Astrocyte of the hippocampus (primary cell): Measurements from ENCODE around the gene SEMA3C.
"Not testable (repeated sequence)": the region's sequence is repeated elsewhere in the genome, so short reads cannot be mapped to it uniquely, and the experiment has no call there.

Source experiments
- DNase-seq: peaks from one replicate; pipeline ENCODE4 v3.0.0; 2011; ENCODE audit warnings: low read depth, low spot score

The SEMA3C gene

DNA sequence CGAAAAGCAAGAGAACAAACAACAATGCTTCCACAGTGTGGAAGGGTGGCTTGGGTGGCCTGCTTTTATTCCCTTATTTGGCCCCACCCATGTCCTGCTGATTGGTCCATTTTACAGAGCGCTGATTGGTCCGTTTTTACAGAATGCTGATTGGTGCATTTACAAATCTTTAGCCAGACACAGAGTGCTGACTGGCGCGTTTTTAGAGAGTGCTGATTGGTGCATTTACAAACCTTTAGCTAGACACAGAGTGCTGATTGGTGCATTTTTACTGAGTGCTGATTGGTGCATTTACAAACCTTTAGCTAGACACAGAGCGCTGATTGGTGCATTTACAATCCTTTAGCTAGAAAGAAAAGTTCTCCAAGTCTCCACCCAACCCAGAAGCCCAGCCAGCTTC lies 8.1 kb upstream of the SEMA3C start:
- not testable (repeated sequence) for DNase-seq

DNA sequence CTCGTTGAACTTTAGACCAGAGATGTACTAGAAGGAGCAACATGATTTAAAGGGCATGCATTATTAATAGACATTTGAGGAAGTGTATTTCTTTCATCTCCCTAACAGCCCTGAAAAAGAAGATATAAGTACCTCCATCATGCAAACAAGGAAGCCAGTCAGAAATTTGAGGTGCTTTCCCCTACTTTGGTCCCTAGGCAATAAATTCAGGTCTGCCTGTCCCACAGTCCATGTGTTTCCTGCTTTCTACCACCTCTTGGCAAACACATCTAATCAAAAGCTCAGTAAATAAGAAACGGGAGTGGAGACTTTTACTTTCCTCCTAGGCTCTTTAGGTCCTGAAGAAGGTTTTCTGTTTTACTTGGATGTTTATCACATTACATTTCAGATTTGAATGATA lies 5.2 kb upstream of the SEMA3C start:
- DNase-seq, result no peak

DNA sequence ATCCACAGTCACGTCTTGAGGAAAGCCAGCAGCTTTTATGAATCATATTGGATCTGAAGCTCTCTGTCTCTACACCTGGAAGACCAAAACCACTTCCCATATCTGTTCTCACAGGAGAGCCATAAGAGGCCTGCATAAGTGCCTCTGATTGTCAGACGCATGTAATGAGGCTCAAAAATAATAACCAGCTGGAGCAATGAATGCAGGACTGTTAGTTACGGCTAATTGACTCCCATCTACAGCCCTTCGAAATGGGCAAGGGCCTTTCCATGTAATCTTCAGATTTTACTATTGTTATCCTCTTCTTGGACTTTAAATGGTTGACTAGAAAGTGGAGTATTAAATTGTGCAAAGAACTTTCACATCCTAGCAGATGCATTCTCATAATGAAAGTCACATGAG lies 4.4 kb upstream of the SEMA3C start:
- no peak for DNase-seq

DNA sequence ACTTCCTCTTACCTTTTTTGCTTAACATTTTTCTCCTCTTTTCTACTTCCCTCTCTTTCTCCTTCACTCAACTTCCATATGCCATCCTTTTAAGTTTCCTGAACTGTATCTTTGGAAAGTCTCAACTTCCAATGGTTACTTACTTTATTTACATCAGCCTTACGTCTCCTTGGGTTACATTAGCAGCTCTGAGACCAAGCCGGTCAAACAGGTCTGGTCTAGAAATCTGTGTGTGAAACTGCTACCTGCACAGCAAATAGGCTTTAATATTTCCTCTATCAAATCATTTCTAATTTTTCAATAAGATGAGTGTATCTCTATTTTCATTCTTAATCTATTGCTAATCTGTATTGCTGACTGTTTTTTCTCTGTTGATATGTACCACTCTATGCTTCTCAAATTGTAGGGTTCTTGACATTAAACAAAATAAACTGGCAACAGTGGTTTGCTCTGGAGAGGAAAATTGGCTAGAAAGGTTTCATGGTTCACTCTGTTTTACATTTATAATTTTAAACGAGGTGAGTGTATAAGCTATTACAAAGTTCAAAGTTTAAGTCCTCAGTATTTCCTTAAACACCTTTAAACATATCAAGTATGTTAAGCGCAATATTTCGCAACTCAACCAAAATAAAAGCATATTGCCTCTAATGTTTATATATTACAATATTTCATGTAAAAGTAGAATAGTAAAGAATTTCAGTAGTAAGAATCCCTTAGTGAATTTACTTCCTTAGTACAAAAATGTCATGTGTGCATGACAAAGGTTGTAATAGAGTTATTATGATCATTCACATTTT lies 3.6 kb upstream of the SEMA3C start:
- no peak for DNase-seq

- DNase-seq, result no peak
These were observed 2.3 kb upstream of the SEMA3C start for GRCh38 chr7:80921130-80921529.

GRCh38 chr7:80918399-80918798 lies 452 bp downstream of the SEMA3C start:
- DNase-seq, result peak; percentile 55

DNA sequence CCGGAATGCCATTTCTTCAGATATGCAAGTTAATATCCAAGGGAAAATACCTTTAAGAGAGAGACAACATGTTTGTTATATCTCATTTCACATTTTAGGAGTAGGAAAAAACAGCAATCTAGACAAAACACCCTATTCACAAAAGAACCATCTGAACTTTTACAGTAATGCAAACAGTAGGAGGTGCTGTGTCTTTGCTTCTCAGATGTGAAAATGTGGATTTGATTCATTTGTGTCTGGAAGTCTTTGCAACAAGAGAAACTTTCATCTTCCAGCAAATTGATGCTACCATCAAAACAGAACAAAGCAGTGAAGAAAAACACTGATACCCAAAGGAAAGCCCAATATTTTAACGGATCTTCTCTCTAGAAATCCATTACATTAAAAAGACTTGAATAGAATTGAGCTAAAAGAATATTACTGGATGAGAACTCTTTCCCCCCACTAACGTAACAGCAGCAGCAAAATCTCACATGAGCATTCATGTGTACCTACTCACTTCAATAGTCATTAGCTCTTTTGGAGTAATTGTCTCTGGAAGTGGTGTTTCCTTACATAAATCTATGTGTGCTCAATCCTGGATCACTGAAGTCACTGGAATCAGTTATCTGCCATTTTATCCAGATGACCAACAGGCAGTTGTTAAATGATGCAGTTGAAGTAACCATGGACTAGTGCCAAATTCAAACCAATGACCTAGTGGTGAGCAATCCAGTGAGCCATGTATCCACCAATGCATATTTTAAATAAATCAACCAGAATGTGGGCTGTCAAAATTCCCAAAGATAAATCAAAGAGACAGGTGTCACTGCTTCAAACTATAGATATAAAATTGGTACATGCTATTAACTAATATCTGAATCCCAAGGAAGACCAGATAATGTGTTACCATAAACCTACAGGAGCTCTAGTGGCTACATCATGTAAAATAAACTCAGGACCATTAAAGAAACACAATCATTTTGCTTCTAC lies 1.8 kb downstream of the SEMA3C start:
- peak; percentile 73 for DNase-seq

DNA sequence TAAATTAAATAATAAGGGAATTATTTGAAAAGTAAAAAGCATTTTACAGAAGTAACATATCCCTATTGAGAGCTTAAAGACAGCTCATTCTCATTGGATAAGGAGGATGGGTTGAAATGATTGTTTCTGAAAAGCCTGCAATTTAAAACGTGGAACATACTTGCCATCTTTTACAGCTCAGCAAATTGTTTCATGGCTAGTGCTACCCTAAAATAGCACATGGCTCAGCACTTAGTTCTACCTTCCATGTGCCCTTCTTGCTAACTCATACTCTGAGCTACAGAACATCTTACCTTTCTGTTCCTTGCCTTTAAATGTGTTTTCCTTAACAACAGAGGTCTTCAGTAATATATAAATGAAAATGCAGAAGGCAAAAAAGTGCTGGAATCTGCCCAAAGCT lies 8.6 kb downstream of the SEMA3C start:
- DNase-seq, result no peak

GRCh38 chr7:80908360-80908797 lies 10.5 kb downstream of the SEMA3C start:
- DNase-seq, result no peak

- DNase-seq, result no peak
These were observed 11.2 kb downstream of the SEMA3C start for GRCh38 chr7:80907612-80908011.

DNA sequence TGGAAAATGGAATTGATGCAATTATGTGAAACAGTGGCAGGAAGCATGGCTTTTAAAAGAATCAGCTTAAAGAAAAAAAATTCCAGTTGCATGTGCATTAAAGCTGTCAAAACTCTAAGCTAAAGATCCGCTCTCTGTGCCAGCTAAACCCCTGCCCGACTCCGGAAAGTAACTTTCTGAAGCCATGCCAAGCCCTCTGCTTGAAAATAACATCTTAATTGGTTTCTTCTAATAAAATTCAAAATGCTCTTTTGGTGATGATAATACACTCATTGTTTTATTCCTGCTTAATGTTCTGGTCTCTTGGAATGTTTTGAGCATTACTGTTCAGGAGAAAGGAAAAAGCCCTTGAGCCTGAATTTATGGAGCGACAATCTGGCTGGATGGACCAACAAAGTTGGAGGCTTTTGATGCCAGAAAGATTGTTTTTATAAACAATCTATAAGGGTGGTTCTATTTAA lies 11.7 kb downstream of the SEMA3C start:
- DNase-seq, result no peak

- no peak for DNase-seq
These were observed 13.5 kb downstream of the SEMA3C start for GRCh38 chr7:80905334-80905733.

DNA sequence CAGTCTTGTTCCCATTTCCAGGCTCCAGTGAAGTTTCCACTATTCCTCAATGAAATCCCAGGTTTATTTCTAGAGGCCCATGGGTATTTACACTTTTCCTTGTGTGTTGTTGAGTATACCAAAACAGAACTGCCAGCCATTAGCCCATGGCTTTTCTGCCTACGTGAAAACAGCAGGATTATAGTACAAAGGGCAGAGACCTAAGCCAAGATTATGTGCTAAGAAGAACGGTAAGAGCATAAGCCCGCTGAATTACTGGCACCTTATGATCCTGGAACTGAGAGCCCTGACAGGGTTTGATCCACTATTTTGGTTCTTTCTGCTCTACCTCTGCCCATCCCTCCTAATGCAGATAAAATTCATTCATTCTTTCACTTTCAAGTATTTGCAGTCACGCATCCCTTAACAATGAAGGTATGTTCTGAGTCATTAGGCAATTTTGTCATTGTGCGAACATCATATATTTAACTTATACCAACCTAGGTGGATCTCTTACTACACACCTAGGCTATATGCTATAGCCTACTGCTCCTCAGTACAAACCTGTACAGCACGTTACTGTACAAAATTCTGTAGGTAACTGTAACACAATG lies 16.0 kb downstream of the SEMA3C start:
- DNase-seq, result no peak

DNA sequence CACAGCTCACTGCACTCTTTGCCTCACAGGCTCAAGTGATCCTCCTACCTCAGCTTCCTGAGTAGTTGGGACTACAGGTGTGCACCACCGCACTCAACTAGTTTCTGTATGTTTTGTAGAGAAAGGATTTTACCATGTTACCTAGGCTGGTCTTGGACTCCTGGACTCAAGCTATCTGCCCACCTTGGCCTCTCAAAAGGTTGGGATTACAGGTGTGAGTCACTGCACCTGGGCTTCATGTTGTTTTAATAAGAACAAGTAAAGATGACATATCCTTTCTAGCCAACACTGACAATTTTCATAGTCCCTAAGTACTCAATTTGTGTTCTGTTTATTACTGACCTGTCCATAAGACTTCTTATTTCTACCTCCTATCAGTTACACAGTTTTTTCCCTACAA lies 16.8 kb downstream of the SEMA3C start:
- no peak for DNase-seq

DNA sequence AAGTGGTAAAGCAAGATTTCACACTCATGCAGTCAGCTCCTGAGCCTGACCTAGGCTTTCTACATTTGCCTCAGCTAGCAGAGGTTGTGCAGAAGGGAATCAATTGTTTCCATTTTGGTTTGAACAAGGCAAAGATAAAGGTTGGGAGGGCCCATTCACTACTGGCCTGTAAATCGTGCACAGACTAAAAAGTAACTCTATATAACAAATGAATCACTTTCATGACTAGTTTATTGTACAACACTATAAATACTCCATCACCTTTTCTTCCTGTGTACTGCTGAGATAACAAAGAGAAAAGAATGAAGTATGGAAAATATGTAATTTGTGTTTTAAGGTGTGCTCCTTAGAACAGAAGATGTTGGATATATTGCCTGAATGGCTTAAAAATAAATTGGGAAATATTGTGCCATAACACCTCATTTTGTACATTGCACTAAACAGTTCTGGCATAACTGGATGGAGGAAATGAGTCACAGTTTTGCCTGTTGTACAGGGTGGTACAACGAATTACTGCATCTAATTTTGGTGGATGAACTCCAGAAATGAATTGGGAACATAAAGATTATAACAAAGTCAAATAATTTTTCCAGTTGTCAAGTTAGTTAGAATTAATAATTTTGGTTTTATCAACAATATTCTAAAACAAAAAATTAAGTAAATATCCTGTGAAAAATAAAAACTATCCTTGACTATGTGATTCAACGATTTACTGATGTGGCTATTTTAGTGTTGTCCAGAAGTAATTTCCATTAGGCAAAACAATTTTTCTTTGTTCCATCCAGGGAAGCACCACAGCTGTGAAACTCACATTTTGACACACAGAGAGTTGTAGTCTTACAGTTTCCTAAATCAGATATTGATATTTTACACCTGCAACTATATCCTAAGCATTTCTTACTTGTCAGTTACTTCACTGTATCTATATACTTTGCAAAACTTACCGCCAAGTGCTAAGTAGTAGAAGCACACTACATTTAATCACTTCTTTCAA lies 18.0 kb downstream of the SEMA3C start:
- peak; percentile 82 for DNase-seq

DNA sequence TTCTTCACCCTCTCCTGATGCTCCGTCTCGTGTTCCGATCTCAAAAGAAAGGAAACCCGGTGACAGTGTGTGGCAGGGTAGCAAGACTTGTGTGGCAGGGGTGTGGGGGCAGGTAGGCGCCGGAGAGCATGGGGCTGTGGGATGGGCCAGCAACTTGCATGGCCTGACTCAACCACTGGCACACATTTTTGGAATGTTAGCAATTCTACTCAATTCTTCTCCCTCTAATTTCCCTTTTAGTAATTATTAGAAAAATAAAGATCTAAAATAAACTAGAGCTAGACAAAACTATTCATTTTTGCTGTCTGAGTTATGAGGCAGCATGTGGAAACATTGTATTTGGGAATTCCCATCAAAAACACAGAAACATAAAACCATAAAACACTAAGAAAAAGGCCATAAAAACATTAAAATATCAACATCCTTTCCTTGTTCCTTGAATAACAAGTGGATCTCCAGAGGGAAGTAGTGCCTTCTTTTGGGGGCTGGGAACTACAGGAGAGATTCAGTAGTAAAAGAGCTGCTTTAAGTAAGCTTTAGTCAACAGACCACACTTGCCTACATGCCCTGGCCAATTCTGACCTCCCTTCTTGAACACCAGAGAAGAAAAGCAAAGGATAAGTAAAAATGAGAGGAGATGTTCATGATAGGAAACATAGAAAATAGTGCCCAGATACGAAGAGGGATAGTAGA lies 21.8 kb downstream of the SEMA3C start:
- peak; percentile 29 for DNase-seq

DNA sequence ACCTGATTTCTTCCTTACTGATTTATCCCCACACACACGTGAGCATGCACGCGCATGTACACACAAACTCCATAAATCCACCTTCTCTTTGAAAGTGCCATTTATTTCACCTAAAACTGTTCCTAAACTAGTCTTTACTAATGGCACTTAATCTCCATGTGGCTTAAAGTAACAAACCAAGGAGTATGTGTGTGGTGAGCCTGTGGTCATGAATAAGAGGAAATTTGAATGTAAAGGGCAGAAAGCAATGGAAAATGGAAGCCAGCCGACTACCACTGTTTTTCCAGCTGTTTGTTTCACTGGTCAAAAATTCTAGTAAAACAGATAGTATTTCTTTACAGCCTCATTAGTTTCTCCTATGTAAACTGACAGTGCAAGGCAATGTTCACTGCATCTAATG lies 23.8 kb downstream of the SEMA3C start:
- DNase-seq, result peak; percentile 71

GRCh38 chr7:80891259-80891544 lies 27.6 kb downstream of the SEMA3C start:
- no peak for DNase-seq

GRCh38 chr7:80890426-80891258 lies 28.2 kb downstream of the SEMA3C start:
- DNase-seq, result no peak

DNA sequence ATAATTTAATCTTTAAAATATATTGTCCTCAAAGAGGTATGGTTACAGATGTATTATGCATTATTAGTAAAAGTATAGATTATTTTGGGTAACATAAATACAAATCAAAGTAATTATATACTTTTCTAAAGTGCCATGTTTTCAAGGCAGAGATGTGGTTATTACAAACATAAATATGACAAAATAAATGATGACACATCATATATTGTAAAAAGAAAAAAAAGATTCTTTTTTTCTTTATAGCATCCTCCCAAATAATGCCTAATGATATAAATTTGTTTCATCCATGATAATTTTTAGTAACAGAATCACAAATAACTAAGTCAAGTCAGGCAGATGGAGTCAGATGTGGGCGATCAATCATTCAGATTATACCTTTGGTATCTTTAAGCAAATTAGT lies 29.3 kb downstream of the SEMA3C start:
- no peak for DNase-seq
